CD4-positive, alpha-beta T cell treated with Interleukin-6 at 100 ng/mL for 8 hours (primary cell): Measurements from ENCODE around the gene NT5M.
A peak's percentile ranks its signal among the peaks of the same experiment; 100 is the strongest.

Experiments used
- DNase-seq: peaks from one replicate; pipeline ENCODE4 v3.0.0-alpha.2; 2020; ENCODE audit warnings: mixed read lengths, low spot score

Gene NT5M

DNA sequence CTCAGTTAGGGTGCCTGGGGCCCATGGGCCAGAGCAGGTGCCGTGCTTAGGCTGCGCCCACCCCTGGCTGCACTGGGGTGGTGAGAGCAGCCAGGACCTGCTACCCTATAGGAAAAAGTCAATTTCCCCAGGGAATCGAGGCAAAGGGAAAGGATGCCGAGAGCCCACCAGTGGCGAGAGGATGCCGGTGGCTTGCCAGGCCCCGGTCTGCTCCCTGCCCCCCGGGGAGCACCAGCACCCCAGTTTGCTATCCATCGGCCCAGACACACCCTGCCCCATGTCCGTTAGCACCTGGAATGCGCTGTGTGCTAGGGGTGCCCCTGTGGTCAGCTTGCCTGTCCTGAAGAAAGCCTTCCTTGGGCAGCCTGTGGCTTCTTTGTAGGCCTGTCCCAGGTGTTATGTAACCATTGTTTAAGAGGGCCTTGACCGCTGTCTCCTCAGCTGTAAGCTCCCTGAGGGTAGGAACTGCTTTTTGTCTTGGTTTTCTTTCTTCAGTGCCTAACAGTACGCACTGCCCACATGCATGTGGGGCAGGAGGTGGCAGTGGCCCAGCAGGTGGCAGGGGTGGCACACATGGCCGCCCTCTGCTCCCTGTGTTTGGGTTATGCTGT is 40.8 kb downstream of the NT5M start:
- no peak for DNase-seq

DNA sequence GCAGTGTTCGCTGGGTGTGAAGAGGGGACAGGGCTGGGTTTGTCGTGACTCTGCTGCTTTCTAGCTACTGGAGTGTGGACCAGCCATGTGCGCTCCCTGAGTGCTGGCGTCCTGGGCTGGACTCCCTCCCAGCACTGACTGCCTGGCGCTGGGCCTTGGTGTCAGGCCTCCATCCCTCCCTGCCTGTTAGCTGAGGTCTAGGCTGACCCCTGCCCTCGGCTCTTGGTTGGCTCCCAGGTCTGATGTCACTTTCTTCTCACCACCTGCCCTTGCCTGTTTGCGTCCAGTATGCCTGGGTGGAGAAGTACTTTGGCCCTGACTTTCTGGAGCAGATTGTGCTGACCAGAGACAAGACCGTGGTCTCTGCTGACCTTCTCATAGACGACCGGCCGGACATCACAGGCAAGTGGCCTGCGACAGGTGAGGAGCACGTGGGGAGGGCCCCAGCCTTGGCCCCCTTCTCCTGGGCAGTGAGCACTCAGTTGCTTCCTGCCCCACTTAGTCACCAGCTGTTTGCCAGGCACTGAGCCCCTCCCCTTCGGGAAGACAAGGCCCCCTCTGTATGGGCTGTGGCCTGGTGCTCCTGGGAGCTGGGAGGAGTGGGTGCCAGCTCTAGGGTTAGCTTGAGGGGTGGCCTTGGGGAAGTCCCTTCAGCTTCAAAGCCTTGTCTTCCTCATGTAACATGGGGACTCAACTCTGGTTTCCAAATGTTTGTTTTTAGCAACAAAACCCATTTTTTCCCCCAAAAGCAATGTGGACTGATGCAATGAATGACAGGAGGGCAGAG is 41.5 kb downstream of the NT5M start:
- DNase-seq = no peak

DNA sequence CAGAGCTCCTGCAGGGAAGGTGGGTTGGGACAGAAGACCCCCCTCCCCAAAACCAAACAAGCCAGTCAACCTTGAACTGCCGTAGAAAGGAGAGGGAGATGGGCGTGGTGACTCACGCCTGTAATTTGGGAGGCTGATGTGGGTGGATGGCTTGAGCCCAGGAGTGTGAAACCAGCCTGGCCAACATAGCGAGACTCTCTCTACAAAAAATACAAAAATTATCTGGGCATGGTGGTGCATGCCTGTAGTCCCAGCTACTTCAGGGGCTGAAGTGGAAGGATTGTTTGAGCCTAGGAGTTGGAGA is 42.1 kb downstream of the NT5M start:
- no peak for DNase-seq

DNA sequence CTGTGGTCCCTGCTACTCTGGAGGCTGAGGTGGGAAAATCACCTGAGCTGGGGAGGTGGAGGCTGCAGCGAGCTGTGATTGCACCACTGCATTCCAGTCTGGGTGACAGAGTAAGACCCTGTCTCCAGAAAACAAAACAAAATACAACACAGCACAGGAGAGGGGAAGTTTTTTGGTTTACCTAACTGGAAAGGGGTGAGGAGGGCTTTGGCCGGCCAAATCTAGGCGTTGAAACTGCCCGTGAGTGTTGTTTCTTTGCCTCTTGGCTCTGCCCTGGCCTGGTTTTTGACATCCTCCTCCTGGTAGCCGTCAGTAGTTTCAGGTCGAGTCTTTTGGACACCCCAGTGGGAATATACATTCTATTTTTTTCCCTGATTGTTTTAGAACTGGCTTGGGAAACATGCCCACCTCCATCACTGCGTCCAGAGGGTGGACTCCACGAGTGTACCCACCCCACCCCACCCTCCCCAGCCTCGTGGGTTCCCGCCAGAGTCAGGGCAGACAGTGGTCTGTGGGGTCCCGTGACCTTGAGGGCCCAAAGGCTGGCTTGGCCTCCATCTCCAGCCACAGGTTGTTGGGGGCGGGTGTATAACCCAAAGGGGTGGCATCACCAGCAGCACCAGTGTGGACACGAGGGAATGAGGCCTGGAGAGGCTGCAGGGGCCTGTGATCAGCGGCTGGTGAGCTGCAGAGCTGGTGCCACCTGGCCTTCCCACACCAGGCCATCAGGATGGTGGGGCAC is 42.7 kb downstream of the NT5M start:
- no peak for DNase-seq

DNA sequence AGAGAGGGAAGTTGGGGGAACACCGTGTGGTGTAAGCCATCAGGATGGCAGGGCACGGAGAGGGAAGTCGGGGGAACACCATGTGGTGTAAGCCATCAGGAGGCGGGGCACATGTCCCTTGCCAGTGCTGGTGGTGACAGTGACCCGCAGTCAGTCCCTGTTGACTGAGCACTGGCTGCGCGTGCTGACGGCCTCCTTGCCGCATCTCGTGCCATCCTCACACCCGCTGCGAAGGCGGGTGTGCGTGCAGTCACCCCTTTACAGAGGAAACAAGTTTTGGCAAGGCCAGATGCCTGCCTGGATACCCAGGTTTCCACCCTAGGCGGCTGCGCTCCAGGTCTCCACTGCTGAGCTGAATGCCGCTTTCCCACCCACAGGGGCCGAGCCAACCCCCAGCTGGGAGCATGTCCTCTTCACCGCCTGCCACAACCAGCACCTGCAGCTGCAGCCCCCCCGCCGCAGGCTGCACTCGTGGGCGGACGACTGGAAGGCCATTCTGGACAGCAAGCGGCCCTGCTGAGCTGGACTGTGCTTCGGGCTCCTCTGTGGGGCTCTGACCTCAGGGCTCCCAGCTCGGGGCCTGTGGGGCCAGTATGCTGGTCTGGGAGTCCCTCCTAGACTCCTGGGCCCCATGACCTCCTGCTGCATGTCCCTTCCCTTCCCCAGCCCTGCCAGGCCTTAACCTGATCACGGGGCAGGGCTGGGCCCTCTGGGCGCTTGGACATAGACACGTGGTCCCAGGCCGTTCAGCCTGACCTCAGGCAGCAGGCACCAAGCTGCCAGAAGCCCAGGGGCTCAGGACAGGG is 43.5 kb downstream of the NT5M start:
- DNase-seq = no peak

DNA sequence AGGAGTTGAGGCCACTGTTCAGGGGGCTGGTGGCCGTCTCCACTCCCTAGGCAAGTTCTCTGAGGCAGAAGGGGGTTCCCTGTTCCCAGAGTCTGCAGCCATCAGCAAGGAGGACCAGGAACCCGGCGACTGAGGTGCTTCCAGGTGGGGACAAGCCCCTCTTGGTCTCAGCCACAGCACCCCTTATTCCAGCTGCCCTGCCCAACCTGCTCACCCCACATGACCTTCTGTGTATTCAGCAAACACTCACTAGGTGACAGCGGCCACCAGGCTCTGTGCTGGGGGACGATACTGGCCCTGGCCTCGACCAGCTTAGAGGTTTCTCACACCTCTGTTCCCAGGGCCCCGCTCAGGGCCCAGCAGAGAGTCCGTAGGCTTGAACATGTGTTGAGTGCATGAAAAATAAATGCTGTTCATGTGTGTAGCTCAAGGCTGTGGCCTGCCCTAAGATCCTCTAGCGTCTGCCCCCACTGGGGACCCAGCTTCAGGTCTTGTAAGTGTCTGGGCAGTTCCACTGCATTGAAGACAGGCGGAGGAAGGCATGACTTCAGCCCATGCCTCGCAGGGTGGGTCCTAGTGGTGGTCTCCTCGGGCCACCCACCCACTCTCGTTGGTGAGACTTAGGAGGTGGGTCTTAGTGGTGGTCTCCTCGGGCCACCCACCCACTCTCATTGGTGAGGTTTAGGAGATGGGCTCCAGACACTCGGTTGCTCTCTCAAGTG is 44.2 kb downstream of the NT5M start:
- DNase-seq = no peak

DNA sequence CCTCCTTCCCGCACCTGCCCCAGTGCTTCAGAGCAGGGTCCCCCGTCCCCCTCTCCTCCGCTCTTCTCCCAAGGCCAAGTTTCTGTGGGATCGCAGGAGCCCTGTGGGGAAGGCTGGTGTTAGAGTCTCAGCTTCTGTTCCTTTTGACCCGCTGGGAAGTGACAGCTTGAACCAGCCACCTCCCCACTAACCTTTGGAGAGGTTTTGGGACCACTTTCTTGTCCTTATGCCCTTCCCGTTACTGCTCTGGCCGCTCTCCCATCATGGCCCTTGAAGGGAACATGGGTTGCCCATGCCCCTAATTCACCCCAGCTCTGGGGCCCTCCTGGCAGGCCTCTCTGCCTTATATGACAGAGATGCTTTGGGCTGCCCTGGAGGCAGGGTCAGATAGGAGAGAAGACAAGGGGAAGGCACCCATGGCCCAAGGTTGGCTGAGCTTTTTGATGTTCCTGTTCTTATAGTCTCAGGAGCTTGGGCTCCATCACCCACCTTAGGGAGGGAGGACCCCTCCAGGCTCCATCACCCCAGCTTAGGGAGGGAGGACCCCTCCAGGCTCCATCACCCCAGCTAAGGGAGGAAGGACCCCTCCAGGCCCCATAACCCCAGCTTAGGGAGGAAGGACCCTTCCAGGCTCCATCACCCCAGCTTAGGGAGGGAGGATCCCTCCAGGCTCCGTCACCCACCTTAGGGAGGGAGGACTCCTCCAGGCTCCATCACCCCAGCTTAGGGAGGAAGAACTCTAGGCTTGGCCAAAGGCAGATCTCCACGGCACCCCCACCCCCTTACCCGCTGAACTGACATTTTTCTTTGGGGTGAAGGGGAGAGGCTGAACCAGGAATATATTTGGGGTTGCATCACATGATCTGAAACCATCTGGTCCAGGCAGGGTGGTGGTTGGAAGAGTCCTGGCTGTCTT is 45.0 kb downstream of the NT5M start:
- no peak for DNase-seq

DNA sequence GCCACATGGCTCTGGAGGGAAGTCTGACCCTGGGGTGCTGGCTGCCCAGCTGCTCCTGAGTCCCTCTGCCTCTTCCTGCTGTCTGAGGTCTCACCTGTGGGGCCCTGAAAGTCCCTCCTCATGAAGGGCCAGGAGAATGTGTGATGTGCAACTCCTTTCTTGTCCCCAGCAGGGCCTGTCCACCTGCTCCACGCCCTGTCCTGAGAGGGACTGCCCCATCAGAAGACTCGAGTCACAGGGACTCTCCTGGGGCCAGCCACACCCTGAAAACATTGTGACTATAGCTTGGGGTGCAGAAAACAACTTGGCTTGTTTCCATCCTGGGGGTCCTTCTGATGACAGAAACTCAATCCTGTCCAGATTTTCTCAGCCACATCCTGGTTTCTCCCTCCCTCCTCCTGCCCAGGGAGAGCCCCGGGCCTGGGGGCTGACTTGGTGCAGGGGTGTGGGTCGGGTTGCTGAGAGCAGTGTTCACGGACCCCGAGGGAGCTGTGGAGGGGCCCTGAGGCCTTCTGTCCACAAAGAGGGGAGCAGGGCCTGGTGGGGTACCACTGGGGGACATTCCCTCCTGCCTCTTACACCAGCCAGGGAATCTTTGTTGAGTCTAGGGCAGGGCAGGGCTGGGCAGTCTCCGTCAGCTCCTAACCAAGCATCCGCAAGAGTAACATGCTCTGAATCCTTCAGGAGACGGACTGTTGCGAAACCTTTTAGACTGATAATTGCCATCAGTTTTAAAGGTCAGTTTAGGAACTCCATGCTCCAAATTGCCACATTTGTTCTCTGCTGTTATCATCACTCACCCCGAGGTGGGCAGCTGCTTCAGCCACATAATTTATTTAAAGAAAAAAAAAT is 45.9 kb downstream of the NT5M start:
- DNase-seq = no peak

- DNase-seq = no peak
These were observed 46.5 kb downstream of the NT5M start for GRCh38 chr17:17349724-17350106.

- DNase-seq = no peak
These were observed 47.5 kb downstream of the NT5M start for GRCh38 chr17:17350491-17351355.

DNA sequence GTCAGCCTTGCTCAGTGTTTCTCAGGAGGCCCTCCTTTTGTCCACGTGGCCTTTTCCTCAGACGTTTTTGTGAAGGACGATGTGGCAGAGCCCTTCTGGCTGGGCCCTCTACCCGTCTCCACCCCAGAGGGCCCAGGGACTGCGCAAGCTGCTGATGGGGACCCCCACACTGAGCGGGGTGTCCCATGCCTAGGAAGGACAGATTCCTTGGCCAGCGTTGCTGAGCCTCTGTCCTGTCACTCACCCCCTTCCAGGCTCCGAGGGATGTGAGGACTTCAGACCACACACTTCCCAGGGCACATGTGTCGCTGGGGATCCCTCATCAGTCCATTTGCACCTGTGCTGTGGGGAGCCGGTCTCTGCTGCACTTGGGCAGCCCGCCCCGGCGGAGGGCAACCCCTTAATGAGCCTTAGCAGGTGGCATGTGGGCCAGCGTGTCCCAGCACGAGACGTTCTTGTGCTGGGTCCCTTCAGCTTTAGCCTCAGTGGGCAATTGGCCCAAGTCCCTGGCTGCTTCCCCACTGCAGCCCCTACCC is 48.3 kb downstream of the NT5M start:
- DNase-seq = no peak

DNA sequence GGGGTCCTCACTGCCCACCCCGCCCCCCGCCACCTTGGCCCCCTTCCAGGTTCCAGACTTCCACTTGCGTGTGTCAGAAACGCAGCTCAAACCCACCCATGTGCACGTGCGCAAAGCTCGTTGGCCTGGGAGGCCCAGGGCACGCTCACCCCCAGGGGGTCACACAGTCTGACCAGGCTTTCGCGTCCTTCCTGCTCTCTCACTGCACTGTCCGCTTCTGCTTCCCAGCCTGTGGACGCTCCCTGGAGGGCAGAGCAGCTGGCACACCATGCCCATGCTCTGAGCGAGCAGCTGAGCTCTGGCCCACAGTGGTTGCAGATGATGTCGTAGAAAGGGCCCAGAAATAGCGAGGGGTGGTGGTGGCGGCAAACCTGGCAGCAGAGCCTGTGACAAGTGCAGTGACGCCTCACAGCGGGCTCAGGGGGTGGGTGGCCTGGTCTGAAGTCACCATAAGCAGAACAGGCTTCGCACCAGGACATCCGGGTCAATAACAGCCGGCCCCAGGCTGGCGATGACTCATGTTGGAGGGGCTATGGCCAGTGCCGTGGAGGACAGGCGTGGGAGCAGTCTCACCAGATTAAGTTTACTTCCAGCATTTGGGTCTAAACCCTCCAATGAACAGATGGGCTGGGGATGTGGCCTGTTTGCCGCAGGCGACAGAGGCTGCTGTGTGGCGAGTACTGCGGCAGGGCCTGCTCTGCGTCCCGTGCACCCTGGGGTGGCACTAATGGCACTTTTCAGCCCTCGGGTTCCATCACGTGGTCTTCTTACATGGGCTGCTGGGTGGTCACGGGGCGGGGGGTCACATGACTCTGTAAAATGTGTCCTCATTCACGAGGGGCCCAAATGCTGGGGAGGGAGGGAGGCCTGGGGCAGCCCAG is 49.0 kb downstream of the NT5M start:
- DNase-seq = no peak

DNA sequence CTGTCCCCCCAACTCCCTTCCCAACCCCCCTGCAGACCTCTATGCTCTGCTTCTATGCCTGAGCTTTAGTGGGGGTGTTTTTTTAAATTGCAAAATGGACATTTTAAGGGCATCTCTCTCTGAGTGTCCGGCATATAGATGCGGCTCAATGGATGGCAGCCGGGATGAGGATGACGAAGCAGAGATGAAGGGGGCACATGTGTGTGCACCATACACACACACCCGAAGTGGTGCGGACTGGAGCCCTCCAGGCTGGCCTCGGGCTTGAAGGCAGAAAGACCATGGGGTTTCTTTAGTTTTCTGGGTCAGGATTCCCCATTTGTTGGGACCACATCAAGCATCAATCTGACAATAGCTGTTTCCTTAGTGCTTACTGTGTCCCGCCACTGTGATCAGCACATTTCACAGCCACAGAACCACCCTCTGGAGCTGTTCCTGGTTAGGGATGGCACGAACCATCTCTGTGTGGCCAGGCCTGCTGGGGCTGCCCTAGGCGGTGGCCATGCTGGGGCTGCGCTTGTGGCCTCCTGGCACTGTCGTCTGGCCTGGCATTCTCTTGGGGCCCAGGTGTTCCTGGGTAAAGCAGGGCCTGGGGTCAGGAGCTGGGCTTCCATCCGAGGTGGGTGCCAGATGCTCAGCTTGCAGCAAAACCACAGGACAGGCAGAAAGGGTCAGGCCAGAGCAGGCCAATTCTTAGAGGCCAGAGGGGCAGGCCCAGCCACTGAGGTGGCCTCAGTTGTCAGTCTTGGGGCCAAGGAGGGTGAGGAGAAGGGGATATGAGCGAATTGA is 49.9 kb downstream of the NT5M start:
- no peak for DNase-seq

DNA sequence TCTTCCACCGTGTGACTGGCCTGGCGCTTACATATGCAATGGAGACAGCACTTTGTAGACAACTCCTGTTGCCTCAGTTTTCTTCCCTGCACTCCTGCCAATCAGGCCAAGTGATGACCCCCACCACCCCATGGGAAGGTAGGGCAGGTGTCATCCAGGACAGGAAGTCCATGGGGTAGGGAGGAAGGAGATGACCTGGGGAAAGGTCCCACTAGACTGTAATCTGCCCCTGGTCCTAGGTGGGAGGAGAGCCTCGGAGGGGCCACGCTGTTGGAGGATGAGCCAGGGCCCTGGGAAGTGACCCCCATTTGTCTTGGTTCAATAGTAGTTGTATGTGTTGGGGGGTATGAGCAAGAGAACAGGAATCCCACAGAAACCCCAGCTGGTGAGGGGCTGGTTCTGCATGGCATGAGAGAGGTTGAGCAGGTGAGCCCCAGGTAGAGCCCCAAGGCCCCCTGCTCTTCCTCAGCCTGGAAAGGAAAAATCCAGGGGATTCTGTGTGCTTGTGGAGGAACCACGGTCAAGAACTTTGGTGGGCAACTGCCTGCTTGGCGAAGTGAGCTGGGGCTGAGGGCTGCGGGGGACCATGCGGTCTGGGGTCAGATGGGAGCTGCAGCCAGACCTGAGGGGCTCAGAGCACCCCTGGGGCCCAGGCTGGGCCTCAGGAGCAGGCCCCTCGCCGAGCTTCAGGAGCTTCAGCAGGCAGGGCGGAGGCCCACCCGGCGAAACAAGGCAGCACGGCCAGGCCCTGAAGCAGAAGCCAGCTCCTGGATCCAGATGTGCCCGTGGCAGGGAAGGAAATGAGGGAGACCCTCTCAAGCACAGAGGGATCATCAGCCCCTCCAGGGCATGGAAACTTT is 50.7 kb downstream of the NT5M start:
- DNase-seq = no peak

GRCh38 chr17:17354560-17355349 is 51.6 kb downstream of the NT5M start:
- DNase-seq = peak; percentile 72
